ENCODE results near the gene NOCT. TPM values are rescaled to one million over a fixed set of nuclear protein-coding genes. Genes with fewer than 3 reads are reported as not detected.

The NOCT gene
- total and polyA plus RNA-seq, 2 donors (not counting 3 experiments of a cell fraction or from before 2014, with no cell fraction given): 7.6 to 20.1 TPM

GRCh38 chr4:139014371-139015268 is 961 bp upstream of the NOCT start:
- peaks cover 34% of the 10 kb centered on the region for H3K4me1 ChIP-seq (ENCODE audit: control insufficient read depth, extremely low read depth, insufficient read depth, low read length)
- CTCF ChIA-PET: interaction anchor here (0.7 to 10.0 kb wide), 7 partner anchors 12 to 281 kb away, joined by 3 to 124 read pairs (median 3); no protein-coding TSS in a partner anchor
- peak overlapping the region; percentile 100 for H3K27ac ChIP-seq (ENCODE audit: insufficient read depth, low read depth, low read length)
- H3K36me3 ChIP-seq (ENCODE audit: control insufficient read depth in 2 of 2, extremely low read depth in 1 of 2, insufficient read depth in 2 of 2, low read length in 2 of 2): no peaks in the 10 kb centered on the region
- BruUV-seq (replicated peaks): TSS peak; percentile 97
- FAIRE-seq (peak; percentile 94), DNase-seq (ENCODE audit: low read depth, low spot score) (peak; percentile 98)
- H3K79me2 ChIP-seq (ENCODE audit: control insufficient read depth, insufficient read depth, low read length): peaks cover 39% of the 10 kb centered on the region
- TF ChIP-seq POLR2A (IDR thresholded peaks at IDR 0.05; ENCODE audit: low read depth, low read length): peak; percentile 72
- TF ChIP-seq GATA2 (IDR thresholded peaks at IDR 0.05; ENCODE audit: insufficient read depth, insufficient read length, low read depth, low read length): peak; percentile 83
- no peak for TF ChIP-seq MAX (IDR thresholded peaks at IDR 0.05; ENCODE audit: insufficient read depth, insufficient read length)
- TF ChIP-seq POLR2AphosphoS5 (IDR thresholded peaks at IDR 0.05; ENCODE audit: insufficient read depth, low read depth, low read length): peak; percentile 94
- peak; percentile 98 for TF ChIP-seq FOS (IDR thresholded peaks at IDR 0.05; ENCODE audit: borderline replicate concordance, insufficient read depth, low read length)
- TF ChIP-seq CTCF (IDR thresholded peaks at IDR 0.05; ENCODE audit: extremely low read depth in 1 of 2, insufficient read depth in 1 of 2, low read depth in 1 of 2, low read length in 2 of 2): no peak
- no peak for TF ChIP-seq MYC (IDR thresholded peaks at IDR 0.05; ENCODE audit: low read depth, low read length)
- peak; percentile 100 for TF ChIP-seq JUN (IDR thresholded peaks at IDR 0.05; ENCODE audit: borderline replicate concordance, insufficient read depth, insufficient read length, low read depth)
- no peak for TF ChIP-seq EZH2 (IDR thresholded peaks at IDR 0.05; ENCODE audit: borderline replicate concordance, low read depth, low read length, severe bottlenecking)
- H3K4me2 ChIP-seq (ENCODE audit: insufficient read depth, low read length): peak overlapping the region; percentile 89
- peak overlapping the region; percentile 98 for H3K9ac ChIP-seq (replicated peaks; ENCODE audit: extremely low read depth, insufficient read depth, low read length)
- dilution Hi-C loops (cut with MboI; ENCODE audit: extremely low pct_ligation_motif_present, low sequenced_read_pairs) (no loop called here), intact Hi-C loops (cut with micrococcal nuclease) (loop anchor here (1.0 to 10.0 kb wide), 8 partner anchors 69 to 1080 kb away; partner anchors contain the start of gene ELF2)
- no peaks in the 10 kb centered on the region for H3K9me1 ChIP-seq (replicated peaks; ENCODE audit: control insufficient read depth, extremely low read depth, insufficient read depth, low read length)
- H2AFZ ChIP-seq (ENCODE audit: low read depth, low read length): peak overlapping the region; percentile 17
- H3K9me3 ChIP-seq (replicated peaks; ENCODE audit: control insufficient read depth, insufficient read depth, low read length): no peaks in the 10 kb centered on the region
- POLR2A ChIA-PET: interaction anchor here (0.6 to 1.5 kb wide), 4 partner anchors 13 to 794 kb away, joined by 3 to 6 read pairs (median 4); no protein-coding TSS in a partner anchor
- H3K4me3 ChIP-seq (replicated peaks in 1 of 3; ENCODE audit: insufficient read depth in 1 of 3, low read depth in 1 of 3, low read length in 3 of 3): peak overlapping the region in 2 of 3 experiments; percentile 51 to 90
- H3K27me3 ChIP-seq (ENCODE audit: control insufficient read depth in 2 of 2, insufficient read depth in 2 of 2, low read length in 2 of 2): no peaks in the 10 kb centered on the region
- peaks cover 4% of the 10 kb centered on the region for H4K20me1 ChIP-seq (replicated peaks; ENCODE audit: control insufficient read depth, extremely low read depth, insufficient read depth, low read length)

Measured in endothelial cell of umbilical vein (primary cell).